Liver (tissue), 3 donors: Measurements from ENCODE around the gene PLG.
"Not testable (repeated sequence)": the region's sequence is repeated elsewhere in the genome, so short reads cannot be mapped to it uniquely, and the experiment has no call there.

Experiments used
- CTCF ChIP-seq: fragments of 150-350 bp; IDR thresholded peaks from 2 replicates; pipeline ENCODE4 v1.5.1; 2017; ENCODE audit warnings: improper control_type of control experiment, low read depth, low read length; ENCODE audit not compliant: missing input control
- MAX ChIP-seq: IDR thresholded peaks from 2 replicates; pipeline ENCODE4 v1.6.1; 2016; ENCODE audit warnings: antibody characterized with exemption
- REST ChIP-seq: IDR thresholded peaks from 2 replicates; pipeline ENCODE4 v1.6.1; 2016; ENCODE audit warnings: antibody characterized with exemption, mild to moderate bottlenecking
- TAF1 ChIP-seq: conservative IDR thresholded peaks from 2 replicates; pipeline ENCODE4 v1.6.1; 2016; ENCODE audit warnings: antibody characterized with exemption, mild to moderate bottlenecking
- donor health status: healthy.
- donor health status: healthy.

GRCh38 chr6:160664198-160664597 lies 37.8 kb upstream of the PLG start, which contains the start of gene LPA:
- not testable (repeated sequence) for TF ChIP-seq CTCF, REST, TAF1
- peak; percentile 11 for TF ChIP-seq MAX
